ENCODE data around the gene HSPA1L. TPM values are rescaled to one million over a fixed set of nuclear protein-coding genes. Genes with fewer than 3 reads are reported as not detected.

HSPA1L gene
- total RNA-seq, 1 donor from 2014 or later: 0.98 TPM

DNA sequence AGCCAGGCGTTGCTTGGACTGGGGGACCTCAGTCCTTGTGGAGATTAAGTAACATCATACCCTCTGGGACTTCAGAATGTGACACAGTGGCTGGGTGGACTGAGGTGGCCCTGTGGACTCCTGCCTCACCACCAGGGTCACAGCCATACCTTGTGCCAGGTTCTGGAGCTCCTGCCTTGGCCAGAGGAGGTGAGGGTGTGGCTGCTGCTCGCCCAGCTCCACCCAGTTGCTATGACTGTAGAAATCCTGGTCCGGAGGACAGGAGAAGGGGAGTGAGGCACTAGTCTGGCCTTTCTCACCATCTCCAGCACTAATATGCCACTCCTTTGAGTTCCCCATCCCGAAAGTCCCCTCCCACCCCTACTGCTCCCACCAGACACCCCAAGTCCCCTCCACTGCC lies 39.9 kb downstream of the HSPA1L start:
- DNase-seq (ENCODE audit: extremely low spot score in 2 of 2): no peak
- Histone ChIP-seq H3K4me1 (peaks cover 11% of the 10 kb centered on the region), H3K27ac (no peak overlapping the region), H3K36me3 (peaks cover 0 to 15% of the 10 kb centered on the region in 2 donors), H3K4me3 (no peak overlapping the region), H3K9me3 (no peaks in the 10 kb centered on the region), H3K27me3 (no peaks in the 10 kb centered on the region)
- intact Hi-C loops (cut with DNase I): no loop called here
- TF ChIP-seq, protein P1, sequence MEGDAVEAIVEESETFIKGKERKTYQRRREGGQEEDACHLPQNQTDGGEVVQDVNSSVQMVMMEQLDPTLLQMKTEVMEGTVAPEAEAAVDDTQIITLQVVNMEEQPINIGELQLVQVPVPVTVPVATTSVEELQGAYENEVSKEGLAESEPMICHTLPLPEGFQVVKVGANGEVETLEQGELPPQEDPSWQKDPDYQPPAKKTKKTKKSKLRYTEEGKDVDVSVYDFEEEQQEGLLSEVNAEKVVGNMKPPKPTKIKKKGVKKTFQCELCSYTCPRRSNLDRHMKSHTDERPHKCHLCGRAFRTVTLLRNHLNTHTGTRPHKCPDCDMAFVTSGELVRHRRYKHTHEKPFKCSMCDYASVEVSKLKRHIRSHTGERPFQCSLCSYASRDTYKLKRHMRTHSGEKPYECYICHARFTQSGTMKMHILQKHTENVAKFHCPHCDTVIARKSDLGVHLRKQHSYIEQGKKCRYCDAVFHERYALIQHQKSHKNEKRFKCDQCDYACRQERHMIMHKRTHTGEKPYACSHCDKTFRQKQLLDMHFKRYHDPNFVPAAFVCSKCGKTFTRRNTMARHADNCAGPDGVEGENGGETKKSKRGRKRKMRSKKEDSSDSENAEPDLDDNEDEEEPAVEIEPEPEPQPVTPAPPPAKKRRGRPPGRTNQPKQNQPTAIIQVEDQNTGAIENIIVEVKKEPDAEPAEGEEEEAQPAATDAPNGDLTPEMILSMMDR (IDR thresholded peaks at IDR 0.05): no peak
- no peak for TF ChIP-seq POLR2A (IDR thresholded peaks at IDR 0.05)
- TF ChIP-seq POLR2AphosphoS5 (IDR thresholded peaks at IDR 0.05; ENCODE audit: insufficient read depth in 1 of 2, low read depth in 1 of 2): no peak

DNA sequence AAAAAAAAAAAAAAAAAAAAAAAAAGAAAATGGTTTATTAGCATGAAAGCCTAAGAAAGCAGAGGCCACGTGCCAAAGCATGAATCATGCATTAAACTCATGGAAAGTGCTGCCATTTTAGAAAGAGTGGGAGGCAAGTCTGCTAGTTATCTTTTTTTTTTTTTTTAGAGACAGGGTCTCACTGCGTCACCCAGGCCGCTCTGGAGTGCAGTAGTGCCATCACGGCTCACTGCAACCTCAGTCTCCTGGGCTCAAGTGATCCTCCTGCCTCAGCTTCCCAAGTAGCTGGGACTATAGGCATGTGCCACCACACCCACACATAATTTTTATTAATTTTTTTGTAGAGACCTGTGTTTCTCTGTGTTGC lies 43.1 kb downstream of the HSPA1L start:
- H3K27ac ChIP-seq: no peak overlapping the region

GRCh38 chr6:31770860-31771259 lies 44.2 kb downstream of the HSPA1L start:
- TF ChIP-seq POLR2AphosphoS5 (IDR thresholded peaks at IDR 0.05; ENCODE audit: insufficient read depth in 1 of 2, low read depth in 1 of 2) (no peak), POLR2A (IDR thresholded peaks at IDR 0.05) (no peak)
- TF ChIP-seq, protein P1 (IDR thresholded peaks at IDR 0.05): no peak
- no peaks in the 10 kb centered on the region for H3K9me3 ChIP-seq
- intact Hi-C loops (cut with DNase I): no loop called here

More for the DNA sequence above, 43.1 kb downstream of the HSPA1L start:
- TF ChIP-seq, protein P1 (IDR thresholded peaks at IDR 0.05): no peak
- TF ChIP-seq POLR2AphosphoS5 (IDR thresholded peaks at IDR 0.05; ENCODE audit: insufficient read depth in 1 of 2, low read depth in 1 of 2): no peak
- Histone ChIP-seq H3K9me3 (no peaks in the 10 kb centered on the region), H3K36me3 (no peaks in the 10 kb centered on the region), H3K4me1 (peaks cover 6% of the 10 kb centered on the region), H3K4me3 (no peak overlapping the region), H3K27me3 (no peaks in the 10 kb centered on the region)
- intact Hi-C loops (cut with DNase I): no loop called here
- DNase-seq (ENCODE audit: extremely low spot score in 2 of 2): no peak

DNA sequence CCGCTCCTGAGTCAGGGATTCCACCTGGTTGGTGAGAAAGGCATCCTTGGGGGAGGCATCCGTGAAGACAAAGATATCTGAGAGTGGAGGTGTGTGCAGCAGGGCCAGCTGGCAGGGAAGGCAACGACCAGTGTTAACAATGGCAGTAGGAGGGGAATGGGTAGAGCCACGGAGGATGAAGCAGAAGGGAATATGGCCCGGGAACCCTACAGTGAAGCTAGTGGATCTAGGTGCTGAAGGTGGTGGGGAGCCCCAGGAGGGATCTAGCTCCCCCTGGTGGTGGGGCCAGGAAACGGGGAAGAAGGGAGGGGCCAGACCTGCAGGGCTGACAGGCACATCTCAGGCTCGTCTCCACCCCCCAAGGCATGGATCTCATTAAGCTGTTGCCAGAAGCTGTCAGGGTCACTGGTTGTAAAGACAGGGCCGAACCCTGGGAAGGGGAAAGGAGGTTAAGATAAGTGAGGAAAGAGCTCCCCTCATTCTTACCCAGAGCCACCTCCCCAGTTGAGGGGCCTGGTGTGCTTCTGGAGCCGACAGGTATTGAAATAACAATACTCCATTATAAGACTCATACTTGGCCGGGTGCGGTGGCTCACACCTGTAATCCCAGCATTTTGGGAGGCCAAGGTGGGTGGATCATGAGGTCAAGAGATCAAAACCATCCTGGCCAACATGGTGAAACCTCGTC lies 45.3 kb downstream of the HSPA1L start:
- Histone ChIP-seq H3K9me3 (no peaks in the 10 kb centered on the region), H3K27me3 (no peaks in the 10 kb centered on the region), H3K4me1 (no peaks in the 10 kb centered on the region), H3K36me3 (no peaks in the 10 kb centered on the region), H3K4me3 (no peak overlapping the region), H3K27ac (no peak overlapping the region)
- DNase-seq (ENCODE audit: extremely low spot score in 2 of 2): no peak
- TF ChIP-seq POLR2A (IDR thresholded peaks at IDR 0.05): no peak
- TF ChIP-seq, protein P1 (IDR thresholded peaks at IDR 0.05): peak in 2 of 3 experiments; percentile 26 to 61
- intact Hi-C loops (cut with DNase I): no loop called here

More at GRCh38 chr6:31770860-31771259, 44.2 kb downstream of the HSPA1L start:
- H3K4me1 ChIP-seq: no peaks in the 10 kb centered on the region
- H3K4me3 ChIP-seq: no peak overlapping the region
- H3K36me3 ChIP-seq: no peaks in the 10 kb centered on the region
- H3K27me3 ChIP-seq: no peaks in the 10 kb centered on the region
- DNase-seq (ENCODE audit: extremely low spot score in 2 of 2): no peak
- no peak overlapping the region for H3K27ac ChIP-seq

GRCh38 chr6:31768363-31769257 lies 46.5 kb downstream of the HSPA1L start:
- no peaks in the 10 kb centered on the region for H3K4me1 ChIP-seq
- H3K4me3 ChIP-seq: no peak overlapping the region
- no peaks in the 10 kb centered on the region for H3K36me3 ChIP-seq
- intact Hi-C loops (cut with DNase I): no loop called here
- DNase-seq (ENCODE audit: extremely low spot score in 2 of 2): no peak
- TF ChIP-seq, protein P1 (IDR thresholded peaks at IDR 0.05): no peak
- no peak for TF ChIP-seq POLR2A (IDR thresholded peaks at IDR 0.05)
- TF ChIP-seq POLR2AphosphoS5 (IDR thresholded peaks at IDR 0.05; ENCODE audit: insufficient read depth in 1 of 2, low read depth in 1 of 2): no peak
- H3K9me3 ChIP-seq: no peaks in the 10 kb centered on the region
- H3K27me3 ChIP-seq: no peaks in the 10 kb centered on the region
- no peak overlapping the region for H3K27ac ChIP-seq
